Ascending aorta (tissue), 2 donors: ENCODE results near the gene GSTA1. TPM values are rescaled to one million over a fixed set of nuclear protein-coding genes. Genes with fewer than 3 reads are reported as not detected.
"Not testable (repeated sequence)": the region's sequence is repeated elsewhere in the genome, so short reads cannot be mapped to it uniquely, and the experiment has no call there.

ENCODE experiments used
- DNase-seq, 2 donors: peaks; one replicate each; pipeline ENCODE4 v3.0.0-alpha.2; 2019; ENCODE audit warnings: low spot score in 2 of 2
- H3K27ac ChIP-seq, 2 donors: fragments of 200-600 bp; sonication (generic); one replicate each; pipeline ENCODE4 v1.5.1; 2016 to 2017; ENCODE audit warnings: mild to moderate bottlenecking in 1 of 2
- H3K27me3 ChIP-seq: fragments of 200-600 bp; sonication (generic); one replicate; pipeline ENCODE4 v1.5.1; 2017
- H3K36me3 ChIP-seq, 2 donors: fragments of 200-600 bp; sonication (generic); one replicate each; pipeline ENCODE4 v1.5.1; 2016
- H3K4me1 ChIP-seq, 2 donors: fragments of 200-600 bp; sonication (generic); one replicate each; pipeline ENCODE4 v1.5.1; 2016 to 2017; ENCODE audit warnings: mild to moderate bottlenecking in 1 of 2
- H3K4me3 ChIP-seq, 2 donors: fragments of 200-600 bp; sonication (generic); one replicate each; pipeline ENCODE4 v1.5.1; 2016 to 2017; ENCODE audit warnings: mild to moderate bottlenecking in 1 of 2
- H3K9me3 ChIP-seq, 2 donors: fragments of 200-600 bp; sonication (generic); one replicate each; pipeline ENCODE4 v1.5.1; 2016
- CTCF ChIP-seq, 3 experiments: fragments of 200-600 bp in 2 of 3; fragments of 450-650 bp in 1 of 3; sonication (generic) in 2 of 3; IDR thresholded peaks; one replicate each; pipeline ENCODE4 v1.5.1; 2016 to 2019; ENCODE audit warnings: antibody characterized with exemption in 3 of 3, mild to moderate bottlenecking in 1 of 3, moderate library complexity in 1 of 3
- intact Hi-C: fragments of 100-400 bp; cut with DNase I; formaldehyde crosslinking; loops from one replicate; pipeline ENCODE4 v1.15.1; 2023
- total RNA-seq: library from RNA; depleted of rRNA; stranded (reverse); fragments of >200 nt; gene quantifications from one replicate; pipeline ENCODE4 v1.1.0, GENCODE V29; 2016

Gene GSTA1
- total RNA-seq, 1 donor from 2014 or later: 26.7 TPM

DNA sequence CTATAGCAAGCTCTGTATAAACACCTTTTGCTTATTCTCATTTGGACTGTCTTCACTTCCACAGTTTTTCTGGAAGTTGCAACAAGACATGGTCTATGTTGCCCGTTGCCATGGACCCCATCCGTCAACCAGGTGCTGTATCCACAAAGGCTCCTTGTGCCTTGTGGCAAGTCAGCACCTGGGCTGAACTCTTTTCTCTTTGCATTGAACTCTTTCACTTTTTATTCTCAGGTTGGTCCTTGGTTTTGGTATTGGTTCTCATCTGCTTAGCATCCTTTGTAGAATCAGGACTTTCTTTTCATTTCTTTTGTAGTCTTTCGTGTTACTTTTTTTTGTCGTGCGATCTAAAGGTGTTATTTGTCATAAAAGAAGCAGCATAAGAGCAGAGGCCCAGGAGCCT lies 5.0 kb upstream of the GSTA1 start:
- no peak for DNase-seq
- H3K36me3 ChIP-seq: no peaks in the 10 kb centered on the region
- intact Hi-C loops: no loop called here
- no peaks in the 10 kb centered on the region for H3K27me3 ChIP-seq
- H3K9me3 ChIP-seq: no peaks in the 10 kb centered on the region
- no peak for TF ChIP-seq CTCF (IDR thresholded peaks at IDR 0.05)
- no peaks in the 10 kb centered on the region for H3K4me1 ChIP-seq
- no peak overlapping the region for H3K27ac ChIP-seq
- no peak overlapping the region for H3K4me3 ChIP-seq

DNA sequence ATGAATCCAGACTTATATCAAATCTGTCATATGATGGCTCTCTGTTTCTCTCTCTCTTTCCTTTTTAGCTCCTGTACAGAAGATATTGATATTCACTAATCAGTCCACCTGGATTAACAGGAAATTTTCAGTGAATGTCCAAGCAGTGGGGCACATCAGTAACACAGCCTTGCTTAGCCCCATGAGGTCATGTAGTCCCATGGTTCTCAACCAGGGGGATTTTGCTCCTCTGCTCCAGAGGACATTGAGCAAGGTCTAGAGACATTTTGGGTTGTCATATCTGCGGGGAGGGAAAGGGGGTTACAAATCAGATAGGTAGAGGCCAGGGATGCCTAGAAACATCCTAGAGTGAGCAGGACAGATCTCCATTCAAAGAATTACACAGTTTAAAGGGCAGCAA lies 810 bp downstream of the GSTA1 start:
- Histone ChIP-seq H3K27ac (no peak overlapping the region), H3K4me1 (no peaks in the 10 kb centered on the region), H3K27me3 (no peaks in the 10 kb centered on the region), H3K9me3 (no peaks in the 10 kb centered on the region), H3K36me3 (no peaks in the 10 kb centered on the region), H3K4me3 (no peak overlapping the region)
- no peak for TF ChIP-seq CTCF (IDR thresholded peaks at IDR 0.05)
- DNase-seq: no peak
- intact Hi-C loops: no loop called here

GRCh38 chr6:52801188-52801841 lies 2.3 kb downstream of the GSTA1 start:
- H3K27ac ChIP-seq: no peak overlapping the region
- H3K4me1 ChIP-seq: no peaks in the 10 kb centered on the region
- H3K9me3 ChIP-seq: no peaks in the 10 kb centered on the region
- DNase-seq: no peak
- TF ChIP-seq CTCF (IDR thresholded peaks at IDR 0.05): no peak
- intact Hi-C loops: no loop called here
- H3K36me3 ChIP-seq: no peaks in the 10 kb centered on the region
- no peak overlapping the region for H3K4me3 ChIP-seq
- no peaks in the 10 kb centered on the region for H3K27me3 ChIP-seq

- H3K36me3 ChIP-seq, H3K4me3 ChIP-seq, H3K27ac ChIP-seq, DNase-seq, intact Hi-C loops, H3K27me3 ChIP-seq, H3K4me1 ChIP-seq, H3K9me3 ChIP-seq: not testable (repeated sequence)
Measured at GRCh38 chr6:52799272-52799671, 4.3 kb downstream of the GSTA1 start.

- DNase-seq, H3K9me3 ChIP-seq, H3K27me3 ChIP-seq, H3K4me1 ChIP-seq, H3K4me3 ChIP-seq, H3K36me3 ChIP-seq, H3K27ac ChIP-seq, intact Hi-C loops: not testable (repeated sequence)
Measured at GRCh38 chr6:52794366-52794765, 9.2 kb downstream of the GSTA1 start.

DNA sequence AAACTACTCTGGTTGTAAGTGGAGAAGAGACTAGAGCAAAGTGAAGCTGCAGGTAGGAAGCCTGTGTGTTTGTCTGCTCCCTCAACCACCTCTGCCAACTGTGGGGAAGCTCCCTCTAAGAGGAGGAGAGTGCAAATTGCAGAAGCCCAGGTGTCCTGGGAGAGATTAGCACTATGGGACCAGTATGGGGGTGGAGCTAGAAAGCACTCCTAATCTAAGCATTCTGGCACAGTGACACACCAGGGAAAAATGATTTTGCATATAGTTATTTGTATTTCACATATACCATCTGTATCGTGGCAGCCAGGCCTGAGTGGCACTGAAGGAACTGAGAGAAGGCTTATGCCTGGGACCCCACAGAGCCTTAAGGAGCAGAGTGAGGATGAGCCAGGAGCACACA lies 12.8 kb downstream of the GSTA1 start:
- Histone ChIP-seq H3K4me3 (no peak overlapping the region), H3K9me3 (no peaks in the 10 kb centered on the region), H3K27me3 (no peaks in the 10 kb centered on the region), H3K36me3 (no peaks in the 10 kb centered on the region), H3K27ac (no peak overlapping the region), H3K4me1 (no peaks in the 10 kb centered on the region)
- TF ChIP-seq CTCF (IDR thresholded peaks at IDR 0.05): no peak
- no peak for DNase-seq
- intact Hi-C loops: no loop called here

GRCh38 chr6:52789658-52790057 lies 14.0 kb downstream of the GSTA1 start:
- H3K9me3 ChIP-seq, intact Hi-C loops, H3K4me3 ChIP-seq, H3K27me3 ChIP-seq, H3K27ac ChIP-seq, DNase-seq, H3K36me3 ChIP-seq, H3K4me1 ChIP-seq: not testable (repeated sequence)
